ENCODE measurements around the gene ZKSCAN7.
"Not testable (repeated sequence)": the region's sequence is repeated elsewhere in the genome, so short reads cannot be mapped to it uniquely, and the experiment has no call there.

The ZKSCAN7 gene

DNA sequence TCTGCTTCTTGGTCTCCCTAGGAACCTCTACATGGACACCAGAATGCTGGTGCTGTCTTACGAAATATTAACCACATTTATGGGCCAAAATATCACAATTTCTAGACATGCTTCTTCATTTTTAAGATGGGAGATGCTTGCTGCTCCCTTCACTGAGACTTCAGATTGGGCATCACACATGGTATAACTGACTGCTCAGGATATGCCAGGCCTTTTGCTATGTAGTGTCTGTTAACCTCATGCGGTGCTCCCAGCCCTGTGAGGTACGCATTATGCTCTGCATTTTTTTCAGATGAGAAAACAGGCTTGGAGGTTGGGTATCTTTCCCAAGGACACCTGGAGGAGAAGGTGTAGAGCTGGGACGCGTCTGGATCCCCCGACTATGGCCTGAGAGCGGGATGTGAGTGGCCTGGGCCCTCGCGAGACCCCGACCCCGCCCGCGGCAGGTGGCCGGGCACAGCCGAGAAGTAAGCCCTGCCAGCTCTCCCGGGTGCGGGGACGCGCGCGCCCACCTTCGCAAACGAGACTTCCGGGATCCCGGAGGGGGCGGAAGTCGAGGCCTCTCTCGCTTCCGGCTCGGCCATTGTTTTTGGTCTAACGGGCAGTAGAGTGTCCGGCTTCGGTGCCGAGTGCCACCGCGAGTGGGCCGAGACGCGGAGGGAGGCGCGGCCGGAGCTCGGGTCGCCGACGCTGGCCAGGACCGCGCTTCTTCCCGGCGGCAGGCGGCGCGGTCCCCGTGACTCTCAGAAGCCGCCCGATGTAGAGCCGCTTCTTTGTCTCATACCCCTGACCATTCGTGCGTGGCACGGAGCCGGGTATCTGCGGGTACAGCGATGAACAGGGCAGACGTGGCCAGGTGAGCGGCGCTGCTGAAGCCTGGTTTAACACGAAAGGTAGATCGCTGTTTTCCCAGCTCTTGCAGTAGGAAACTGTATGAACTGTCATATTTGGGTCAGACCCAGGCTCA is at the start of gene ZKSCAN7:
ZKSCAN7 (plus strand) TSS at position 568 of the 967 bp plus-strand sequence. CDS start 1,855 bp downstream, outside the sequence.
- DNase-seq (ENCODE audit: low spot score): peak; percentile 25

DNA sequence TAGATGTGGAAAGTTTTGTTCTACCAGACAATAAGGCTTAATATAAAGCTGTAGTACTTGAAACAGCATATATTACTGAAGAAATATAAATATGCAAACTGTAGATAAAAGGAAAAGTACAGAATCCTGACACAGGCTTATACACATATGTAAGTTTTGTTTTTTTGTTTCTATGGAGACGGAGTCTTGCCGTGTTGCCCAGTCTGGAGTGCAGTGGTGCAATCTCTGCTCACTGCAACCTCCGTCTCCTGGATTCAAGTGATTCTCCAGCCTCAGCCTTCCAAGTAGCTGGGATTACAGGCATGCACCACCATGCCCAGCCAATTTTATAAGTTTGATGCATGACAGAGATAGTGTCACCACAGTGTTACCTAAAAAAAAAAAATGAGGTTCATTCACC is 48.4 kb upstream of the ZKSCAN7 start:
- DNase-seq (ENCODE audit: low spot score): no peak

DNA sequence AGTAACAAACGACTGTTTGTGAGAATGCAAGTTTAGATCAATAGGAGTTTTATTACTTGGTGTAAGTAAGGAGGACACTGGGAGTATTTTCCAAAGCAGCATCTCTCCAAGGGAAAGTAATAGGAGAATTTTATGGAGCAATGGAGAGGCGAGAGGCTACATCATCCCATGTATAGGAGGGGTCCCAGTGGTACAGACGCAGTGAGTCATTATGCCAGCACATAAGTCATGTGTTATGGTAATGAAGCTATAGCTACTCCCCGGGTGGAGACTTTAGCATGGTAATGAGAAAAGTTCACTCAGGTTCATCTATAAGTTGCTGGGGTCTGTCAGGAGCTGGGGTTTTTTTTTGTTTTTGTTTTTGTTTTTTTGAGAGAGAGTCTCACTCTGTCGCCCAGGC is 48.0 kb upstream of the ZKSCAN7 start:
- no peak for DNase-seq (ENCODE audit: low spot score)

DNA sequence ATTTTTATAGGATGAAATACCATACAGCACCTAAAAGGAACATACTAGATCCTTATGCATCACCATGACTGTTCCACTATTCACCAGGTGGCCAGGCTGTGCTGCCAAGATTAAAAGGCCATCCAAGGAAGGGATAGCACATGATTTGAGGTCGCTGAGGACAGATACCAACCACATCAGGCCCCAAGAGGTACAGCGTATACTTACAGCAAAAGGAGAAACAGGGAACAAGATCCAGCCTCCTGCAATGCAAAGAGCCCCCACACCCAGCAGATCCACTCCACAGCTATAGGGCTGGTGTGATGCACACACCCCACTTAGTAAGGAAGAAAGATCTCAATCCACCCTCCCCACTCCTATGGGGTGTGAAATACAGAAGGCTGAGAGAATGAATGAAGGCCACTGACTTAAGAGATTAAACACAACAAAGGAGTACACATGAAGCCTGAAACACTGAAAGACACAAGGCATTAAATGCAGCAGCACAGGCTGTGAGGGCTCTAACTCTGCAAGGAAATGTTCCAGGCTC is 45.5 kb upstream of the ZKSCAN7 start:
- DNase-seq (ENCODE audit: low spot score): no peak

DNA sequence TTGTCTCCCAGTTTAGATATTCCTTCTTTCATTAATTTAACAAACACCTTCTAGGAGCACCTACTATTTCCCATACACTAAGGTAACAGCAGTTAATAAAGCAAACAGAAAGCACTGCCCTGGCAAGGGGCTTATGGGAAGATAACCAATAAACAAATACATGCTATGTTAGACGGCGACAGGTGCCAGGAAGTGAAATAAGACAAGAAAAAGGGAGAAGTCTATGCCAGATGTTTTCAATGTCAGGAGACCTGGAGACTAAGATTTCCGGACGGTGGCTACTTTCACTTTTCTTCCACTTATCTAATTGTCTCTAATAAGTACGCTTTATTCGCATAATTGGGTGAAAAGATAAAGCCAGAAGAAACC is 45.0 kb upstream of the ZKSCAN7 start:
- peak; percentile 3 for DNase-seq (ENCODE audit: low spot score)

DNA sequence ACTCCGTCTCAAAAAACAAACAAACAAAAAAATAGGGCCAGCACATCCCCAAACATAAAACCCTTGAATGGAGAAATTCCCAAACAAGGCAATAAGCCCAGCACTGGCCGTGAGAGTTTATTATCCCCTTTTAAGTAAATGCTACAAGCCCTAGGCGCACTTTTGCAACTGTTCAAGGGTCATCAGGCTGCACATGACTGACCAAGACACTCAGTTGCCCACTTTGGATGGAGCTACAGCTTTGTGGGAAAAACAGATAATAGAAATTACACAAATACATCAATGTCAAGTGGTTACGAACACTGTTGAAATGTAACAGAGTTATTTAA is 43.8 kb upstream of the ZKSCAN7 start:
- DNase-seq (ENCODE audit: low spot score): no peak

DNA sequence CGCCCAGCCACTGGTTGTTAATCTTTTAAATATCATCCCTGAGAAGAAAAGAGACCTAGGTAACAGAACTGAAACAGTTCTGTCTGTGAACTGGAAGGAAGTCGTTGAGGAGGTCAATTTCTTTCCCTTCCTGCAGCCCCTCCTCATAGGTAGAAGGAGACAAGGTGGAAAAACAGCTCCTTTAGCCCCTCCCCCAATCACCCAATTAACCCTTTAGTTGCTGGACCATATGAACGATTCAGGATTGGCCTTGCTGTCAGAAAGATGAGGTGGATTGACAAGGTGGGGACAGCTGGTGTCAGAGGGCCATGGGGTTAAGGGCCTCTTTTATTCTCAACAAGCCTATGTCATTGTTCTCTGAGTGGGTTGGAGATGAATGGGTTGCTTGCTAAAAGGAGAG is 41.5 kb upstream of the ZKSCAN7 start:
- DNase-seq (ENCODE audit: low spot score): no peak

DNA sequence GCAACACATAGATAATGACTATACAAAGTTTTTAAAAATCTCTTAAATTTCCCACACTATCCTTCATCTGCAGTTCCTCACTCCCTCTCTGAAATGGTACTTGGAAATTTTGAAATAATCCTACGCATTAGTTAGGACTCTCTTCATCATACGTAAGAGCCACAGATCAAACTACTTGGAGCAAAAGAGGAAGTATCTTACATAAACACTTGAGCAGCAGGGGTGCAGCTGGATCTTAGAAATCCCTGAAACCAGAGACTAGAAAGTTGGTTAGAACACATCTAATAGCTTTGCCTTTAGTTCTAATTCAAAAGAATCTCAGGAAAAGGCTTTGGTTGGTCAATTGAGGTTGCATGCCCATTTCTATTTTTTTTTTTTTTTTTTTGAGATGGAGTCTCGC is 38.8 kb upstream of the ZKSCAN7 start:
- DNase-seq (ENCODE audit: low spot score): no peak

DNA sequence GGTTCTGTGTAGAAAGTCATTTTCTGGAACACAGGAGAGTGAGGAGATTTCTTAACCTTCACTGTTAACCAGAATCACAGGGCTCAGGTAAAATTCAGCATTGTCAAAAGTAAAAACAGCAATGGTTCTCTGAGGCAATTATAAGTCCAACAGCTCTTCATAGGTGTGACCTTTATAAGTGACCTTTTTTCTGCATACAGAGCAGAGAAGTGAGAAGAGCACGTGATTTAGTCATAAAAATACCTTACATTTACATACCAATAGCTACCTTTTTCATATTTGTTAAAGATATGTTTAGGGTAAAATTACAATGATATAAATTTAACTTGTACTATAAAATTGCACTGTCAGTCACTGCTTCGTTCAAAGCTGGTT is 36.2 kb upstream of the ZKSCAN7 start:
- DNase-seq (ENCODE audit: low spot score): no peak

DNA sequence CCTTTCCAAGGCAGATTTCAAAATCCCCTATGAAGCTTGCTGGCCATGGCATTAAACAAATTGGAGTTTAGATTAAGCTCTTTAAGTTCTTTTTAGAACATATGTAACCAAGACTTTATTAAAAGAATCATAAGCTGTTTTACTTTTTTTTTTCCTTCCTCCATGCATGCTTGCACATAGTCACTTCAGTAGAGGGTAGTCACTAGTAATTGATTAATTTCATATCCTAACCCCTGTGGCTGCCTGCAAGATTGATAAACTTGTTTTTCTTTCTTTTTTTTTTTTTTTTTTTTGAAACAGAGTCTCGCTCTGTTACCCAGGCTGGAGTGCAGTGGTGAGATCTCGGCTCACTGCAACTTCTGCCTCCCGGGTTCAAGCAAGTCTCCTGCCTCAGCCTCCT is 33.3 kb upstream of the ZKSCAN7 start:
- DNase-seq (ENCODE audit: low spot score): no peak

DNA sequence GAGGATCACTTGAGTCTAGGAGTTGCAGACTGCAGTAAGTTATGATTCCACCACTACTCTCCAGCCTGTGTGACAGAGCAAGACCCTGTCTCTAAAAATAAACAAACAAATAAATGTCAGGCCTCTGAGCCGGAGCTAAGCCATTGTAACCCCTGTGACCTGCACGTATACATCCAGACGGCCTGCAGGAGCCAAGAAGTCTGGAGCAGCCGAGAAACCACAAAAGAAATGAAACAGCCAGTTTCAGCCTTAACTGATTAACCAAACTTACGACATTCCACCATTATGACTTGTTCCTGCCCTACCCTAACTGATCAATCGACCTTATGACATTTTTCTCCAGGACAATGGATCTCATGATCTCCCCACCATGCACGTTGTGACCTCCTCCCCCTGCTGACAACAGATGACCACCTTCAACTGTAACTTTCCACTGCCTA is 32.5 kb upstream of the ZKSCAN7 start:
- no peak for DNase-seq (ENCODE audit: low spot score)

DNA sequence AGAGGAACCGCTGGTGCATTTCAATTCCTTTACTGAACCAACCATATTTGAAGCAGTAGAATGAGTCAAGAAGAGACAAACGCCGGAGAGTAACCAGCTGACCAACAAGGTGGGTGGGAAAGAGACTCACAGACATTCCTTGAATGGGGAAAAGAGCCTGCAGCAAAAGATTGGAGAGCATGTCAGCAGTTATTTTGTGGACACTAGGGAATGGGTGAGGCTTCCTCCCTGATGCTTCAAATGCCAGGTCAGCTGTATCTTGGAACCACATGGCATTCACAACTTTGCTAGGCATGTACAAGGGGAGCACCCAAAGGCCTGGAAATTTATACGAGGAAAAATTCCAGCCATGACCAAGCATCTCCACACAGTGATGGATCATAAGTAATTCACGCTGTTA is 29.9 kb upstream of the ZKSCAN7 start:
- DNase-seq (ENCODE audit: low spot score): no peak

DNA sequence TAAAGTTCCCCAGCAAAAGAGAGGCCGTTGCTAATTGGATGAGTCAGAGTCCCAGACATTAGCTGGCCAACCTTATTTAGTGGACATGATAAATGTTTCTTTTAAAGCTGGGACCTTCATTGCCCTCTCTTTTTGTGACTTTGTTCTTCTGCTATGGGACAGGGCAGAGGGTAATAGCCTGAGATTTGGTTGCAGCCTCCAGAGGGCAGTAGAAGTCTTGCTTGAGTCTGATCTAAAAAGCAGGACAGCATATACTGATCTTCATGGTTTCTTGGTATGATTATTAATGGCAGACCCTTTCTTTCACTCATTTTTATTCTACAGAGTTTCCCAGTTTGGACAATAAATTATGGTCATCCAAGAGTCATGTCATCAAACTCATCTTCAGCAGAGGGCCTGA is 25.1 kb upstream of the ZKSCAN7 start:
- DNase-seq (ENCODE audit: low spot score): no peak

DNA sequence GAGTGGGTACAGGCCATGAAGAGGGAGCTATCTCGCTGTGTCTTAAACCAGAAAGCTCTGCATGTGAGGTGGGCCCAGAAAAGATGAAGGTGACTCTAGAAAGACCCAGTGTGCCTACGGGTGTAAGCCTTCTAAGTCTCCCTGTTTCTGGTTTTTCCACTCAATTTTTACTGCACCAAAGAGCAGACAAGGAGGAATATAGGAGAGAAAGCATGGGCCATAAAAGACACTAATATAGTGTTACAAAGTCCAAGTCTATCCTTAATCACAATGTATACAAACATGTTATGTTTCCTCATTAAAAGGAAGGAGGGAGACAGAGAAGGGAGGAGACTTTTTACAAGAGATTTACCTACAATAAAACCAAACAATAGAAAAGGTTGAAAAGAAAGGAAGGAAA is 24.1 kb upstream of the ZKSCAN7 start:
- DNase-seq (ENCODE audit: low spot score): no peak

DNA sequence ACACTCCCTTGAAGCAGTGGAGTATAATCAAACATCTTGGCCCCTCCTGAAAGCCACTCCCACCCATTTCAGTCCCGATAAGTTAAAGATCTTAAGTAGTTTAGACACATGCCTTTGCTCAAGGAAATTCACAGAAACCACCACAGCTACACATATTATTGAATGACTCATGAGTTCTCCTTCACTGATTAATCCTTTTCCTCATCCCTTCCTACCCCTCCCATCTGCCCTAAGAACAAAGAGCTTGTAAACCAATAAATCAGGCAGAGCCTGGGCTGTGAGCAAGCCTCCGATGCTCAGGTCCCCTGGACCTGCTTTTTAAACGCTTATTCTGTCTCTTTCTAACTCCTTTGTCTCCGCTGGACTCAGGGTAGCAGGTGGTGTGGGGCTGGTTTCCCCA is 20.3 kb upstream of the ZKSCAN7 start:
- not testable (repeated sequence) for DNase-seq (ENCODE audit: low spot score)

DNA sequence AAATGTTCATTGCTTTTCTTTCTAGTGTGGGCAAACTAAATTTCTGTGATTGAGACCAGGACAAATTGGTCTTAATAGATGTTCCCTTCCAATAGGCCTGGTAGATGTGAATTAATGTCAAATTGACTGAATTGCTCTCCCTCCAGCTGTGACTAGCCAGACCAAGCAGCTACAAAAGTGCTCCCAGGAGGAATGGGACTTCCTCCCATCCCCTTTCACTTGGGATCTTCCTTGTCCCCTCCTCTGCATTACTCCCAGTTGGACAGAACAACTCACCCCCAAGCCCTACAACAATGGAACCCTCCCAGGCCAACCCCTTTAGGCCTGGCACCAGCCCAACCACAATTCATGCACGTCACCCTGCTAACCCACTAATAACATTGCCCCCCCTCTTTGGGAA is 19.6 kb upstream of the ZKSCAN7 start:
- DNase-seq (ENCODE audit: low spot score): no peak

DNA sequence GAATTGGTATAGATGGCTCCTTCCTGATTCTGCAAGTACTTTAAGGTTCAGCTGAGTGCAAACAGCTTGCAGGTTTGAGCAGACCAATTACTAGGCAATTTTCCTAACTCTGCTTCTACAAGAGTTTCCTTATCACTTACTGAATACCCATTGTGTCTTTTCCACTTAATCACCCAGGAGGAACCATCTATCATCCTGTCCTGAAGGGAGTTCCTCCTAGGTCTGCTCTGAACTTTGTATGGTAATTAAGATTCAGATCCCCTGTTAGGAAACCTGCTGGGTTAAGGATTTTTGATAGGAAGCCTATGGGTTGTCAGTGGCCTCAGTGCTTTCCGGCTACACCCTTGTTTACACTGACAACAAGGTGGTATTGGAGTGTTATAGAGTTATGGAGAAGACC is 10.2 kb upstream of the ZKSCAN7 start:
- DNase-seq (ENCODE audit: low spot score): not testable (repeated sequence)

DNA sequence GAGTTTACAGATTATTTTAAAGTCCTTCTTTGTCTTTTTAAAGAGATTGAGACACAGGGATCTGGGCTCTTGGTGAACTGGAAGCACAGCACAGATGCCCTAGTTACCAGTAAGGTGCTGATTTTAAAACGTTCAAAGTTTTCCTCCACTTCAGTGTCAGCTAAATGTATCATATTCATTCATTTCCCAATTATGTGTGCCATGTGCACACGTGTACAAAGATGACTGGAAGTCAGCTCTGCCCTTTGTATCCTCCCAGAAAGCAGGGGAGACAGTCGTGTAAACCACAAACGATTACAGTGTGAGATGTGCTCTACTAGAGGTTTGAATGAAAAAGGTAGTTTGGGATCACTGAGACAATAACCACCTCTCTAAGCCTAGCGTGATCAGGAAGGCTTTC is 730 bp downstream of the ZKSCAN7 start:
- no peak for DNase-seq (ENCODE audit: low spot score)

DNA sequence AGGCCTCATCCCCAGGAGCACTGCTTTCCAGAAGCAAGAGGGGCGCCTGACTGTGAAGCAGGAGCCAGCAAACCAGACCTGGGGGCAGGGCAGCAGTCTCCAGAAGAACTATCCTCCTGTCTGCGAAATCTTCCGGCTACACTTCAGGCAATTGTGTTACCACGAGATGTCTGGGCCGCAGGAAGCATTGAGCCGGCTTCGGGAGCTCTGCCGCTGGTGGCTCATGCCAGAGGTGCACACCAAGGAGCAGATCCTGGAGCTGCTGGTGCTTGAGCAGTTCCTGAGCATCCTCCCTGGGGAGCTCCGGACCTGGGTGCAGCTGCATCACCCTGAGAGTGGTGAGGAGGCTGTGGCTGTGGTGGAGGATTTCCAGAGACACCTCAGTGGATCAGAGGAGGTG is 2.1 kb downstream of the ZKSCAN7 start:
- DNase-seq (ENCODE audit: low spot score): no peak

DNA sequence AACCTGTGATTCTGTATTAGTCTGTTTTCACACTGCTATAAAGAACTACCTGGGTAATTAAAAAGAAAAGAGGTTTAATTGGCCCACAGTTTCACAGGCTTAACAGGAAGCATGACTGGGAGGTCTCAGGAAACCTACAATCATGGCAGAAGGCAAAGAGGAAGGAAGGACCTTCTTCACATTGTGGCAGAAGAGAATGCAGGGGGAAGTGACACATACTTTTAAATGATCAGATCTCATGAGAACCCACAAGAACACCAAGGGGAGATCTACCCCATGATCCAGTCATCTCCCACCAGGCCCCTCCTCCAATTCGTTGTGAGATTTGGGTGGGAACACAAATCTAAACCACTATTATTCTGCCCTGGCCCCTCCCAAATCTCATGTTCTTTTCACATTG is 6.1 kb downstream of the ZKSCAN7 start:
- no peak for DNase-seq (ENCODE audit: low spot score)

DNA sequence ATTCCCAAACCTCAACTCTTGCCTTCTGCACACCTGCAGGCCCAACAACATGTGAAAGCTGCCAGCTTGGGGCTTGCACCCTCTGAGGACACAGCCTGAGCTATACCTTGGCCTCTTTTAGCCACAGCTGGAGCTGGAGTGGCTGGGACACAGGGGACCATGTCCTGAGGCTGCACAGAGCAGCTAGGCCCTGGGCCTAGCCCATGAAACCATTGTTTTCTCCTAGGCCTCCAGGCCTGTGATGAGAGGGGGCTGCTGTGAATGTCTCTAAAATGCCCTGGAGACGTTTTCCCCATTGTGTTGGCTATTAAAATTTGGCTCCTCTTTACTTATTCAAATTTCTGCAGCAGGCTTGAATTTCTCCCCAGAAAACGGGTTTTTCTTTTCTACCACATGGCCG is 7.2 kb downstream of the ZKSCAN7 start:
- DNase-seq (ENCODE audit: low spot score): no peak

DNA sequence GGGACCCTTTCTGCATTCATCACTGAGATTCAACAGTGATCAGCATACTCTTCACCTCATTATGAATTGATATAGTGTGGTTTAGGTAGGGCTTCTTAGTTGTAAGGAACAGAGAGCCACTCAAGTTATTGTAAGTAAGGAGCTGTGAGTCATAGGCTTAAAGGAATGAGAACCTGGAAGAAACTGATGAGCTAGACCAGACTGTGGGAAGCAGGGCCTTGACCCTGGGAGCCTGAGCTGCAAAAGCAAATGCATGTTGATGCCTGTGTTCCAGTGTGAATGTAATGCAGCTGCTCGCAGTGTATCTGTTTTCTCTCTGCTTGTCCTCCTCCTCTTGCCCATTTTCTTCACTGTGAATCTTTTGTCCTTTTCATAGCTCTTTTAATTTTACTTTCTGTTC is 13.6 kb downstream of the ZKSCAN7 start:
- no peak for DNase-seq (ENCODE audit: low spot score)

DNA sequence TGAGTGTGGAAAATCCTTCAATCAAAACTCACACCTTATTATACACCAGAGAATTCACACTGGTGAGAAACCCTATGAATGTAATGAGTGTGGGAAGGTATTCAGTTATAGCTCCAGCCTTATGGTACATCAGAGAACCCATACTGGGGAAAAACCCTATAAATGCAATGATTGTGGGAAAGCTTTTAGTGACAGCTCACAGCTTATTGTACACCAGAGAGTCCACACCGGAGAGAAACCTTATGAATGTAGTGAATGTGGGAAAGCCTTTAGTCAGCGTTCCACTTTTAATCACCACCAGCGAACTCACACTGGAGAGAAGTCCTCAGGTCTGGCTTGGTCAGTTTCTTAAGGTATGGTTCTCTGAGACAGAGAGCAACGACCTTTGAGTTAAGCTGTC is 16.0 kb downstream of the ZKSCAN7 start:
- DNase-seq (ENCODE audit: low spot score): no peak

DNA sequence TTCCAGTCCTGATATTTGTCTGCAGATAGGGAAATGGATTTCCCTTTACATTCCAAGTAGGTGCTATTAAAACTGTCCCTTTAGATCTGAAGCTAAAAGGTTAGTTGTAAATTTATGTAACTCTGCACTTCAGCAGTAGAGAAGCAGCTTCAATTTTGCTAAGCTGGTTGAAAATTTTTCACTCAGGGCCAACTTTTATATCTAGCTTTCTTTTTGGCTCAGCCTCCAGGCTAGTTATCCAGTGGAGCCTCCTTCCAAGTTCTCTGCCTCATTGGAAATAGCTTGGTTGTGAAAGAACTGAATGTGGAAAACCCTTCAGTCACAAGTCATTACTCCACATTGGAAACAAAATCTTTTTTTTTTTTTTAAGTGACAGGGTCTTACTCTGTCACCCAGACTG is 21.6 kb downstream of the ZKSCAN7 start:
- no peak for DNase-seq (ENCODE audit: low spot score)
